ENCODE data around the gene ATRIP. TPM values are rescaled to one million over a fixed set of nuclear protein-coding genes. Genes with fewer than 3 reads are reported as not detected.

Gene ATRIP
- total RNA-seq, 1 donor from 2014 or later = 15.8 TPM

- no peak for TF ChIP-seq CTCF (IDR thresholded peaks at IDR 0.05; ENCODE audit: partially characterized antibody, unreplicated experiment)
- Mint-ChIP-seq H3K36me3 (ENCODE audit: unreplicated experiment) (no peaks in the 10 kb centered on the region), H3K4me1 (ENCODE audit: low read depth, unreplicated experiment) (no peaks in the 10 kb centered on the region)
Measured at GRCh38 chr3:48433472-48434118, 12.9 kb upstream of the ATRIP start.

GRCh38 chr3:48434591-48435222 lies 11.8 kb upstream of the ATRIP start:
- H3K27me3 Mint-ChIP-seq (ENCODE audit: unreplicated experiment) = peaks cover 11% of the 10 kb centered on the region
- H3K36me3 Mint-ChIP-seq (ENCODE audit: unreplicated experiment) = no peaks in the 10 kb centered on the region
- TF ChIP-seq CTCF (IDR thresholded peaks at IDR 0.05; ENCODE audit: partially characterized antibody, unreplicated experiment) = no peak
- H3K27ac Mint-ChIP-seq (ENCODE audit: unreplicated experiment) = no peak overlapping the region
- H3K4me1 Mint-ChIP-seq (ENCODE audit: low read depth, unreplicated experiment) = peaks cover under 1% of the 10 kb centered on the region
- H3K4me3 Mint-ChIP-seq (ENCODE audit: unreplicated experiment) = no peak overlapping the region
- H3K9me3 Mint-ChIP-seq (ENCODE audit: unreplicated experiment) = peaks cover 5% of the 10 kb centered on the region
- DNase-seq = no peak

More at GRCh38 chr3:48433472-48434118, 12.9 kb upstream of the ATRIP start:
- H3K9me3 Mint-ChIP-seq (ENCODE audit: unreplicated experiment) = peaks cover 4% of the 10 kb centered on the region
- no peak for DNase-seq
- H3K27ac Mint-ChIP-seq (ENCODE audit: unreplicated experiment) = no peak overlapping the region
- H3K27me3 Mint-ChIP-seq (ENCODE audit: unreplicated experiment) = peaks cover 11% of the 10 kb centered on the region
- H3K4me3 Mint-ChIP-seq (ENCODE audit: unreplicated experiment) = no peak overlapping the region

GRCh38 chr3:48435223-48435595 lies 11.3 kb upstream of the ATRIP start:
- Mint-ChIP-seq H3K4me3 (ENCODE audit: unreplicated experiment) (no peak overlapping the region), H3K36me3 (ENCODE audit: unreplicated experiment) (no peaks in the 10 kb centered on the region), H3K27me3 (ENCODE audit: unreplicated experiment) (peaks cover 7% of the 10 kb centered on the region), H3K27ac (ENCODE audit: unreplicated experiment) (no peak overlapping the region), H3K4me1 (ENCODE audit: low read depth, unreplicated experiment) (peaks cover 2% of the 10 kb centered on the region), H3K9me3 (ENCODE audit: unreplicated experiment) (peaks cover 10% of the 10 kb centered on the region)
- TF ChIP-seq CTCF (IDR thresholded peaks at IDR 0.05; ENCODE audit: partially characterized antibody, unreplicated experiment) = no peak
- no peak for DNase-seq

GRCh38 chr3:48435774-48436476 lies 10.6 kb upstream of the ATRIP start:
- Mint-ChIP-seq H3K4me3 (ENCODE audit: unreplicated experiment) (no peak overlapping the region), H3K9me3 (ENCODE audit: unreplicated experiment) (peaks cover 10% of the 10 kb centered on the region), H3K4me1 (ENCODE audit: low read depth, unreplicated experiment) (peaks cover 2% of the 10 kb centered on the region), H3K36me3 (ENCODE audit: unreplicated experiment) (no peaks in the 10 kb centered on the region), H3K27ac (ENCODE audit: unreplicated experiment) (no peak overlapping the region), H3K27me3 (ENCODE audit: unreplicated experiment) (peaks cover 2% of the 10 kb centered on the region)
- peak; percentile 89 for DNase-seq
- peak; percentile 96 for TF ChIP-seq CTCF (IDR thresholded peaks at IDR 0.05; ENCODE audit: partially characterized antibody, unreplicated experiment)

GRCh38 chr3:48436477-48436787 lies 10.1 kb upstream of the ATRIP start:
- Mint-ChIP-seq H3K27me3 (ENCODE audit: unreplicated experiment) (no peaks in the 10 kb centered on the region), H3K4me3 (ENCODE audit: unreplicated experiment) (no peak overlapping the region), H3K36me3 (ENCODE audit: unreplicated experiment) (no peaks in the 10 kb centered on the region), H3K9me3 (ENCODE audit: unreplicated experiment) (peaks cover 10% of the 10 kb centered on the region), H3K27ac (ENCODE audit: unreplicated experiment) (no peak overlapping the region), H3K4me1 (ENCODE audit: low read depth, unreplicated experiment) (peaks cover 3% of the 10 kb centered on the region)
- TF ChIP-seq CTCF (IDR thresholded peaks at IDR 0.05; ENCODE audit: partially characterized antibody, unreplicated experiment) = no peak
- no peak for DNase-seq
